GM21390 (cell line): ENCODE results near the gene TEKT2.

Experiments used
- ATAC-seq: cut with Tn5 transposase; IDR thresholded peaks from one replicate; pipeline ENCODE4 v1.9.1; 2021; ENCODE audit not compliant: unreplicated experiment

The TEKT2 gene

GRCh38 chr1:36128126-36128904, 44.4 kb downstream of the TEKT2 start:
- ATAC-seq, result no peak

GRCh38 chr1:36128905-36129206, 45.0 kb downstream of the TEKT2 start:
- no peak for ATAC-seq

- no peak for ATAC-seq
These were observed 48.1 kb downstream of the TEKT2 start for GRCh38 chr1:36132029-36132428.

- ATAC-seq, result no peak
These were observed 49.6 kb downstream of the TEKT2 start for GRCh38 chr1:36133484-36133883.

- ATAC-seq, result no peak
These were observed 50.1 kb downstream of the TEKT2 start for GRCh38 chr1:36134031-36134430.

- no peak for ATAC-seq
These were observed 50.8 kb downstream of the TEKT2 start for GRCh38 chr1:36134505-36135329.

- ATAC-seq, result no peak
These were observed 51.4 kb downstream of the TEKT2 start for GRCh38 chr1:36135330-36135667.

GRCh38 chr1:36135796-36136195, 51.9 kb downstream of the TEKT2 start:
- no peak for ATAC-seq

GRCh38 chr1:36136535-36136934, 52.6 kb downstream of the TEKT2 start:
- no peak for ATAC-seq

- ATAC-seq, result no peak
These were observed 53.3 kb downstream of the TEKT2 start for GRCh38 chr1:36137226-36137625.

- ATAC-seq, result no peak
These were observed 53.9 kb downstream of the TEKT2 start for GRCh38 chr1:36137776-36138175.
